HEK293 (cell line): ENCODE data around the gene ANKEF1.

Experiments
- CTCF ChIA-PET: fragments of 350-600 bp; formaldehyde crosslinking; extraction: SDS; loops from one replicate; lab custom pipeline; 2021; ENCODE audit warnings: antibody characterized with exemption; lab: Yijun Ruan, JAX
- POLR2A ChIA-PET: fragments of 300-600 bp; formaldehyde crosslinking; extraction: SDS; loops from one replicate; lab custom pipeline; 2020; ENCODE audit warnings: antibody characterized with exemption, inconsistent platforms; lab: Yijun Ruan, JAX
- H3K27ac ChIP-seq: fragments of 200-500 bp; sonication (Bioruptor generic); 2 replicates; pipeline ENCODE4 v1.5.1; 2014; ENCODE audit warnings: low read depth, low read length, control low read depth, inconsistent platforms; ENCODE audit errors: extremely low read depth
- H3K36me3 ChIP-seq, 2 experiments: fragments of 200-500 bp in 1 of 2; sonication (Bioruptor generic) in 1 of 2; 1 replicate in 1 of 2; 2 replicates in 1 of 2; pipeline ENCODE4 v1.5.1; 2014 to 2017; ENCODE audit warnings: inconsistent platforms in 2 of 2, low read length in 2 of 2; ENCODE audit not compliant: control insufficient read depth in 2 of 2, insufficient read depth in 1 of 2
- H3K4me1 ChIP-seq: fragments of 200-500 bp; sonication (Bioruptor generic); 2 replicates; pipeline ENCODE4 v1.5.1; 2014; ENCODE audit warnings: mild to moderate bottlenecking, low read length, inconsistent platforms; ENCODE audit not compliant: control insufficient read depth, insufficient read depth
- H3K4me3 ChIP-seq: 2 replicates; pipeline ENCODE4 v1.5.1; 2011; ENCODE audit warnings: low read depth, mild to moderate bottlenecking, control low read depth, low read length, moderate library complexity
- H3K9me3 ChIP-seq: fragments of 200-500 bp; sonication (Bioruptor generic); 2 replicates; pipeline ENCODE4 v1.5.1; 2014; ENCODE audit warnings: low read depth, low read length, inconsistent platforms; ENCODE audit not compliant: control insufficient read depth, insufficient read depth
- GLIS1 ChIP-seq: fragments of 450-650 bp; formaldehyde crosslinking; IDR thresholded peaks from 2 replicates; pipeline ENCODE4 v1.5.1; 2016; ENCODE audit warnings: missing biosample characterization, missing genetic modification characterization
- KLF9 ChIP-seq: fragments of 450-650 bp; formaldehyde crosslinking; IDR thresholded peaks from 2 replicates; pipeline ENCODE4 v1.5.1; 2016; ENCODE audit warnings: missing biosample characterization, missing genetic modification characterization, low read depth
- PRDM6 ChIP-seq: fragments of 450-650 bp; formaldehyde crosslinking; IDR thresholded peaks from 2 replicates; pipeline ENCODE4 v1.5.1; 2017; ENCODE audit warnings: missing biosample characterization, missing genetic modification characterization
- ZNF157 ChIP-seq: fragments of 450-650 bp; formaldehyde crosslinking; IDR thresholded peaks from 2 replicates; pipeline ENCODE4 v1.5.1; 2016; ENCODE audit warnings: missing biosample characterization, missing genetic modification characterization
- ZNF214 ChIP-seq: fragments of 450-650 bp; formaldehyde crosslinking; IDR thresholded peaks from 2 replicates; pipeline ENCODE4 v1.5.1; 2017; ENCODE audit warnings: missing biosample characterization, mild to moderate bottlenecking, missing genetic modification characterization, borderline replicate concordance
- ZNF221 ChIP-seq: fragments of 450-650 bp; formaldehyde crosslinking; IDR thresholded peaks from 2 replicates; pipeline ENCODE4 v1.5.1; 2017; ENCODE audit warnings: missing biosample characterization, missing genetic modification characterization, borderline replicate concordance
- ZNF223 ChIP-seq: fragments of 450-650 bp; formaldehyde crosslinking; IDR thresholded peaks from 2 replicates; pipeline ENCODE4 v1.5.1; 2016; ENCODE audit warnings: missing biosample characterization, missing genetic modification characterization
- ZNF23 ChIP-seq: fragments of 450-650 bp; formaldehyde crosslinking; IDR thresholded peaks from 2 replicates; pipeline ENCODE4 v1.5.1; 2016; ENCODE audit warnings: missing biosample characterization, missing genetic modification characterization, borderline replicate concordance
- ZNF266 ChIP-seq: fragments of 450-650 bp; formaldehyde crosslinking; IDR thresholded peaks from 2 replicates; pipeline ENCODE4 v1.5.1; 2016; ENCODE audit warnings: missing biosample characterization, missing genetic modification characterization, low read depth
- ZNF311 ChIP-seq: fragments of 450-650 bp; formaldehyde crosslinking; IDR thresholded peaks from 2 replicates; pipeline ENCODE4 v1.5.1; 2017; ENCODE audit warnings: missing biosample characterization, missing genetic modification characterization, borderline replicate concordance
- ZNF324 ChIP-seq: fragments of 450-650 bp; formaldehyde crosslinking; IDR thresholded peaks from 2 replicates; pipeline ENCODE4 v1.5.1; 2016; ENCODE audit warnings: missing biosample characterization, missing genetic modification characterization
- ZNF354C ChIP-seq: fragments of 450-650 bp; formaldehyde crosslinking; IDR thresholded peaks from 2 replicates; pipeline ENCODE4 v1.5.1; 2016; ENCODE audit warnings: missing biosample characterization, missing genetic modification characterization, low read depth, borderline replicate concordance
- ZNF391 ChIP-seq: fragments of 450-650 bp; formaldehyde crosslinking; IDR thresholded peaks from 2 replicates; pipeline ENCODE4 v1.5.1; 2016; ENCODE audit warnings: low read depth, missing biosample characterization, missing genetic modification characterization, borderline replicate concordance
- ZNF423 ChIP-seq: fragments of 450-650 bp; formaldehyde crosslinking; IDR thresholded peaks from 2 replicates; pipeline ENCODE4 v1.5.1; 2016; ENCODE audit warnings: missing biosample characterization, missing genetic modification characterization
- ZNF433 ChIP-seq: fragments of 450-650 bp; formaldehyde crosslinking; IDR thresholded peaks from 2 replicates; pipeline ENCODE4 v1.5.1; 2016; ENCODE audit warnings: missing biosample characterization, missing genetic modification characterization, low read depth
- ZNF473 ChIP-seq: fragments of 450-650 bp; formaldehyde crosslinking; IDR thresholded peaks from 2 replicates; pipeline ENCODE4 v1.5.1; 2017; ENCODE audit warnings: missing biosample characterization, missing genetic modification characterization
- ZNF530 ChIP-seq: fragments of 450-650 bp; formaldehyde crosslinking; IDR thresholded peaks from 2 replicates; pipeline ENCODE4 v1.5.1; 2016; ENCODE audit warnings: low read depth, missing biosample characterization, missing genetic modification characterization
- ZNF548 ChIP-seq: fragments of 450-650 bp; formaldehyde crosslinking; IDR thresholded peaks from 2 replicates; pipeline ENCODE4 v1.5.1; 2016; ENCODE audit warnings: missing biosample characterization, missing genetic modification characterization
- ZNF610 ChIP-seq: fragments of 450-650 bp; formaldehyde crosslinking; IDR thresholded peaks from 2 replicates; pipeline ENCODE4 v1.5.1; 2016; ENCODE audit warnings: missing biosample characterization, missing genetic modification characterization, borderline replicate concordance
- ZNF624 ChIP-seq: fragments of 450-650 bp; formaldehyde crosslinking; IDR thresholded peaks from 2 replicates; pipeline ENCODE4 v1.5.1; 2017; ENCODE audit warnings: missing biosample characterization, missing genetic modification characterization
- ZNF777 ChIP-seq: fragments of 450-650 bp; formaldehyde crosslinking; IDR thresholded peaks from 2 replicates; pipeline ENCODE4 v1.5.1; 2017; ENCODE audit warnings: missing biosample characterization, missing genetic modification characterization, borderline replicate concordance
- ZNF837 ChIP-seq: fragments of 450-650 bp; formaldehyde crosslinking; IDR thresholded peaks from 2 replicates; pipeline ENCODE4 v1.5.1; 2016; ENCODE audit warnings: missing biosample characterization, missing genetic modification characterization
- ZSCAN18 ChIP-seq: fragments of 450-650 bp; formaldehyde crosslinking; IDR thresholded peaks from 2 replicates; pipeline ENCODE4 v1.5.1; 2016; ENCODE audit warnings: missing biosample characterization, missing genetic modification characterization

ANKEF1 gene

DNA sequence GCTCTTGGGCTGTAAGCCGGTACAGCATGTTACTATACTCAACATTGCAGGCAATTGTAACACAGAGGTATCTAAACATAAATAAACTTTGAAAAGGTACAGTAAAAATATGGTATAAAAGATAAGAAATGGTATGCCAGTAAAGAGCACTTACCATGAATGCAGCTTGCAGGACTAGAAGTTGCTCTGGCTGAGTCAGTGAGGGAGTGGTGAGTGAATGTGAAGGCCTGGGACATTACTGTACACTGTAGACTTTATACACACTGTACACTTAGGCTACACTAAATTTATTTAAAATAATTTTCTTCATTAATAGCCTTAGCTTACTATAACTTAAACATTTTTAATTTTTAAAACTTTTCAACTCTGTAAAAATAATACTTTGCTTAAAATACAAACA is 37.8 kb upstream of the ANKEF1 start (continued):
- TF ChIP-seq ZNF23 = no peak
- TF ChIP-seq ZNF548 = no peak
- no peak for TF ChIP-seq KLF9 (tag by site-specific recombination)
- TF ChIP-seq ZNF391 (tag by site-specific recombination) = no peak
- TF ChIP-seq ZSCAN18 (tag by site-specific recombination) = no peak
- TF ChIP-seq, all 188 proteins: peak for 0

DNA sequence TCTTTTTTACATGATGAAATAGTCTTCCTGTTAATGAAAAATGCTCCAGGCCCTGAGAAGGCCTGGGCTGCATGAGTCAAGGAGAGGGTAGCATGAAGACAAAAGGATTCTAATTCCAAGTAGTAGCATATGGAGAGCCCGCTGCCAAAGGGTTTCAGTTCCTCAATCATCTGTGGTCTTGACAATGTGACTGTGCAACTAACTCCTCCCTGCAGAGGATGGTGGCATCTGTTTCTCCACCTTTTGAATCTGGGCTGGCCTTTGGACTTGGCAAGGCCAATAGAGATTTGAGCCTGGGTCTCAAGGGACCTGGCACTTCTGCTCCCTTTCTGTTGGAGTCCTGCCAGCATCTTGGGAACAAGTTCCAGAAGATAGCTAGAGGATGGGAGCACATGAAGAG is 35.1 kb upstream of the ANKEF1 start:
- CTCF ChIA-PET = interaction anchor here (0.6 to 1.1 kb wide), 3 partner anchors 20 to 30 kb away, joined by 3 to 7 read pairs (median 3); no protein-coding TSS in a partner anchor
- no peak overlapping the region for H3K27ac ChIP-seq

GRCh38 chr20:10002866-10003265 is 31.9 kb upstream of the ANKEF1 start:
- ChIA-PET CTCF (no interaction called here), POLR2A (no interaction called here)
- H3K4me3 ChIP-seq = no peak overlapping the region
- no peaks in the 10 kb centered on the region for H3K36me3 ChIP-seq
- H3K27ac ChIP-seq = no peak overlapping the region
- TF ChIP-seq ZNF214 (tag by site-specific recombination) = no peak
- H3K9me3 ChIP-seq = no peaks in the 10 kb centered on the region
- H3K4me1 ChIP-seq = peaks cover 8% of the 10 kb centered on the region; the same call in 1 of the 2 replicates

More for the DNA sequence above, 35.1 kb upstream of the ANKEF1 start:
- TF ChIP-seq ZNF473 (tag by site-specific recombination) (no peak), ZNF423 (tag by site-specific recombination) (no peak), ZNF311 (tag by site-specific recombination) (no peak), ZNF433 (no peak), ZNF223 (tag by site-specific recombination) (no peak), ZNF530 (tag by site-specific recombination) (no peak), KLF9 (tag by site-specific recombination) (no peak), ZNF624 (tag by site-specific recombination) (no peak), ZNF266 (tag by site-specific recombination) (no peak), ZNF221 (no peak), ZNF837 (tag by site-specific recombination) (no peak), ZNF610 (no peak), PRDM6 (no peak), GLIS1 (tag by site-specific recombination) (no peak), ZNF324 (tag by site-specific recombination) (no peak), ZNF777 (tag by site-specific recombination) (no peak), ZNF354C (tag by site-specific recombination) (no peak), ZNF157 (no peak)
- H3K4me3 ChIP-seq = no peak overlapping the region
- H3K36me3 ChIP-seq = no peaks in the 10 kb centered on the region
- H3K9me3 ChIP-seq = no peaks in the 10 kb centered on the region
- no peaks in the 10 kb centered on the region for H3K4me1 ChIP-seq
- POLR2A ChIA-PET = interaction anchor here (0.7 kb wide), 1 partner anchor 282 kb away, joined by 4 read pairs; no protein-coding TSS in a partner anchor
